ENCODE measurements around the gene SMG6.
"Not testable (repeated sequence)": the region's sequence is repeated elsewhere in the genome, so short reads cannot be mapped to it uniquely, and the experiment has no call there.

SMG6 gene

DNA sequence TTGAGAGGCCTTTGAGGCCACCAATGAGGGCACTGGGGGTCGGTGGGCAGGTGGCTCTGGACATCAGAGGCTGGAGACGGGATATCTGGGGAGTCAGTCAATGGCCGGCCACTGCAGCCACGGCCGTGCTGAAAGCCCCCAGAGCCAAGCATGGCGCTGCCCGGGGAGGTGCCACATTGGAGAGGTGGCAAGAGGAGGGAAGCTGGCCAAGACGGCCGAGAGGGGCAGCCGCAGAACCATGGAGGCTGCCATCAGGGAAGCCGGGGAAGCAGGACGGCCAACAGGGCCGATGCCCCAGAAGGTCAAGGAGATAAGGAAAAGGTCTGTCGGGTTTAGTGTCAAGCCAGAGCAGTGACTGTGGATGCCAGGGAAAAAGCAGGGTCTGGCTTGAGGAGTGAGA is 288.3 kb downstream of the SMG6 start:
- H3K4me3 ChIP-seq (ENCODE audit: insufficient read depth, low read length, poor library complexity, severe bottlenecking): no peak overlapping the region
- H3K9ac ChIP-seq (ENCODE audit: low read length): no peak overlapping the region
- no peaks in the 10 kb centered on the region for H3F3A ChIP-seq (ENCODE audit: insufficient read depth)
- TF ChIP-seq, protein P1, sequence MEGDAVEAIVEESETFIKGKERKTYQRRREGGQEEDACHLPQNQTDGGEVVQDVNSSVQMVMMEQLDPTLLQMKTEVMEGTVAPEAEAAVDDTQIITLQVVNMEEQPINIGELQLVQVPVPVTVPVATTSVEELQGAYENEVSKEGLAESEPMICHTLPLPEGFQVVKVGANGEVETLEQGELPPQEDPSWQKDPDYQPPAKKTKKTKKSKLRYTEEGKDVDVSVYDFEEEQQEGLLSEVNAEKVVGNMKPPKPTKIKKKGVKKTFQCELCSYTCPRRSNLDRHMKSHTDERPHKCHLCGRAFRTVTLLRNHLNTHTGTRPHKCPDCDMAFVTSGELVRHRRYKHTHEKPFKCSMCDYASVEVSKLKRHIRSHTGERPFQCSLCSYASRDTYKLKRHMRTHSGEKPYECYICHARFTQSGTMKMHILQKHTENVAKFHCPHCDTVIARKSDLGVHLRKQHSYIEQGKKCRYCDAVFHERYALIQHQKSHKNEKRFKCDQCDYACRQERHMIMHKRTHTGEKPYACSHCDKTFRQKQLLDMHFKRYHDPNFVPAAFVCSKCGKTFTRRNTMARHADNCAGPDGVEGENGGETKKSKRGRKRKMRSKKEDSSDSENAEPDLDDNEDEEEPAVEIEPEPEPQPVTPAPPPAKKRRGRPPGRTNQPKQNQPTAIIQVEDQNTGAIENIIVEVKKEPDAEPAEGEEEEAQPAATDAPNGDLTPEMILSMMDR (IDR thresholded peaks at IDR 0.05; ENCODE audit: insufficient read depth, low read length, poor library complexity, severe bottlenecking): no peak
- no peak for TF ChIP-seq EZH2phosphoT487 (conservative IDR thresholded peaks at IDR 0.05; ENCODE audit: low read length)
- H3K79me2 ChIP-seq (ENCODE audit: insufficient read depth, low read length): no peaks in the 10 kb centered on the region
- H3K36me3 ChIP-seq (ENCODE audit: low read length): no peaks in the 10 kb centered on the region
- H4K20me1 ChIP-seq (ENCODE audit: low read depth, low read length): no peaks in the 10 kb centered on the region
- H3K27me3 ChIP-seq (ENCODE audit: low read length): no peaks in the 10 kb centered on the region
- no peak overlapping the region for H3K27ac ChIP-seq (ENCODE audit: low read depth, low read length)
- H2AFZ ChIP-seq (ENCODE audit: low read depth, low read length, severe bottlenecking): no peak overlapping the region
- H3K4me2 ChIP-seq (ENCODE audit: low read depth, low read length, poor library complexity, severe bottlenecking): no peak overlapping the region
- no peaks in the 10 kb centered on the region for H3K9me3 ChIP-seq (ENCODE audit: insufficient read depth, low read length)
- H3K9me2 ChIP-seq (replicated peaks; ENCODE audit: insufficient read depth, low read length): no peaks in the 10 kb centered on the region

DNA sequence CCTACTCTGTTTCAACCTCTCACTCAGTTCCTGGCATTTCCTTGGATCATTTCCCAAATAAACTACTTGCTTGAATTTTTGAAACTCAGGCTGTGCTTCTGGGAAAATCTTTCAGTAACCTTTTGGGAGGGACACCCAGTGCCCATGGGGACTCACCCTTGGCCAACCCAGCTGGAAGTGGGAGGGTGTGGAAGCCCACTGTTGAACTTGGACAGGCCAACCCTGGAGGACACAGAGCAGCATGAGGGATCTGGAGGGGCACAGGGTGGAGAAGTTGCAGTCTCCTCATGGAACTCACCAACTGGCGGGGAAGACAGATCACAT is 289.6 kb downstream of the SMG6 start:
- Histone ChIP-seq H3F3A (ENCODE audit: insufficient read depth) (no peaks in the 10 kb centered on the region), H3K27ac (ENCODE audit: low read depth, low read length) (no peak overlapping the region), H3K4me2 (ENCODE audit: low read depth, low read length, poor library complexity, severe bottlenecking) (no peak overlapping the region), H2AFZ (ENCODE audit: low read depth, low read length, severe bottlenecking) (no peak overlapping the region), H3K79me2 (ENCODE audit: insufficient read depth, low read length) (no peaks in the 10 kb centered on the region), H3K9me2 (replicated peaks; ENCODE audit: insufficient read depth, low read length) (no peaks in the 10 kb centered on the region), H3K9ac (ENCODE audit: low read length) (no peak overlapping the region), H3K9me3 (ENCODE audit: insufficient read depth, low read length) (no peaks in the 10 kb centered on the region), H3K4me3 (ENCODE audit: insufficient read depth, low read length, poor library complexity, severe bottlenecking) (no peak overlapping the region), H3K27me3 (ENCODE audit: low read length) (no peaks in the 10 kb centered on the region), H3K36me3 (ENCODE audit: low read length) (no peaks in the 10 kb centered on the region), H4K20me1 (ENCODE audit: low read depth, low read length) (no peaks in the 10 kb centered on the region)
- TF ChIP-seq, protein P1 (IDR thresholded peaks at IDR 0.05; ENCODE audit: insufficient read depth, low read length, poor library complexity, severe bottlenecking): no peak
- no peak for TF ChIP-seq EZH2phosphoT487 (conservative IDR thresholded peaks at IDR 0.05; ENCODE audit: low read length)

DNA sequence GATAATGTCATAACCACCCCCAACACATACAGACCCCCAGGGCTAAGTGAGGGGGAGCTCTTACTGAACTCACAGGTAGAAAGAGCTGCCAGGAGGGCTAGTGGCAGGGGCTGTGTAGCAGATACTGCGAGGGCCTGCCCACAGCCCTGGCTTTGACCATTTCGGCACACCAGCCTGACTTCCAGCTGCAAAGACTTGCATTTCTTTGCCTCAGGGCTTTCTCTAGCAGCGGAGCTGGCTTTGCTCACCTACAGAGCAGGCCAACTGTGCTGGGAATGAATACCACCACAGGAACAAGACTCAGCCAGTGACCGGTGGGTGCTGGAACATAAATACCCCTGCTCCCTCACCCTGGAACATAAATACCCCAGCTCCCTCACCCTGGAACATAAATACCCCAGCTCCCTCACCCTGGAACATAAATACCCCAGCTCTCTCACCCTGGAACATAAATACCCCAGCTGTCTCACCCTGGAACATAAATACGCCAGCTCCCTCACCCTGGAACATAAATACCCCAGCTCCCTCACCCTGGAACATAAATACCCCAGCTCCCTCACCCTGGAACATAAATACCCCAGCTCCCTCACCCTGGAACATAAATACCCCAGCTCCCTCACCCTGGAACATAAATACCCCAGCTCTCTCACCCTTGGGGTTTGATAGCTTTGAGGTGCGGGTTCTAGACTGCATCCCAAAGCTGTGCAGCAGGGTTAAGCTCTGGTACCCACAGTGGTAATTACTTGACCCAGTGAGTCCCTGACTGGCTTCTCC is 290.2 kb downstream of the SMG6 start:
- H3K9ac ChIP-seq (ENCODE audit: low read length); H3K27ac ChIP-seq (ENCODE audit: low read depth, low read length); H3K27me3 ChIP-seq (ENCODE audit: low read length); H4K20me1 ChIP-seq (ENCODE audit: low read depth, low read length); H3F3A ChIP-seq (ENCODE audit: insufficient read depth); H2AFZ ChIP-seq (ENCODE audit: low read depth, low read length, severe bottlenecking); H3K36me3 ChIP-seq (ENCODE audit: low read length); H3K4me3 ChIP-seq (ENCODE audit: insufficient read depth, low read length, poor library complexity, severe bottlenecking); H3K9me3 ChIP-seq (ENCODE audit: insufficient read depth, low read length); H3K79me2 ChIP-seq (ENCODE audit: insufficient read depth, low read length); H3K4me2 ChIP-seq (ENCODE audit: low read depth, low read length, poor library complexity, severe bottlenecking); H3K9me2 ChIP-seq (replicated peaks; ENCODE audit: insufficient read depth, low read length): not testable (repeated sequence)

DNA sequence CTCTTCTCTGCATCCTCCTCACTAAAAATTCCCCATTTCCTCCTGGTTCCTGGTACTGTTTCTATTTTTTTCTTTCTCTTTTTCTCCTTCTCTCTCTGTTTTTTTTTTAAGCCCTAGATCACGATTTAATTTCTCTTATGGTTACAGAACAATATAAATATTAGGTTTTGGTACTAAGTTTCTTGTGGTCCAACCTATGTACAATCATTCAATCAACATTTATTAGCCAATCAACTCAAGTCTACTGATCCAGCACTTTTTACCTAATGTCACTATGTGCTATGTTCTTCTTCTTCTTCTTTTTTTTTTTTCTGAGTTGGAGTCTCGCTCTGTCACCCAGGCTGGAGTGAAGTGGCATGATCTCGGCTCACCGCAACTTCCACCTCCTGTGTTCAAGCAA is 291.1 kb downstream of the SMG6 start:
- Histone ChIP-seq H3K4me3 (ENCODE audit: insufficient read depth, low read length, poor library complexity, severe bottlenecking) (no peak overlapping the region), H3K4me2 (ENCODE audit: low read depth, low read length, poor library complexity, severe bottlenecking) (no peak overlapping the region), H2AFZ (ENCODE audit: low read depth, low read length, severe bottlenecking) (no peak overlapping the region), H4K20me1 (ENCODE audit: low read depth, low read length) (no peaks in the 10 kb centered on the region), H3K9ac (ENCODE audit: low read length) (no peak overlapping the region), H3K9me3 (ENCODE audit: insufficient read depth, low read length) (no peaks in the 10 kb centered on the region), H3K36me3 (ENCODE audit: low read length) (no peaks in the 10 kb centered on the region), H3K79me2 (ENCODE audit: insufficient read depth, low read length) (no peaks in the 10 kb centered on the region), H3F3A (ENCODE audit: insufficient read depth) (no peaks in the 10 kb centered on the region), H3K9me2 (replicated peaks; ENCODE audit: insufficient read depth, low read length) (no peaks in the 10 kb centered on the region), H3K27ac (ENCODE audit: low read depth, low read length) (no peak overlapping the region), H3K27me3 (ENCODE audit: low read length) (no peaks in the 10 kb centered on the region)
- no peak for TF ChIP-seq EZH2phosphoT487 (conservative IDR thresholded peaks at IDR 0.05; ENCODE audit: low read length)
- TF ChIP-seq, protein P1 (IDR thresholded peaks at IDR 0.05; ENCODE audit: insufficient read depth, low read length, poor library complexity, severe bottlenecking): no peak
